ENCODE results near the gene MKKS. TPM values are rescaled to one million over a fixed set of nuclear protein-coding genes. Genes with fewer than 3 reads are reported as not detected.

The MKKS gene
- total RNA-seq, 2 experiments from 2014 or later = 6.6 to 7.5 TPM

Other genes with a start within 250 kb of the MKKS start
- gene SNAP25, start 215.4 kb downstream of the MKKS start, total RNA-seq = 1 to 10 TPM in 1 of 2 experiments, not detected in 1; 1.6 TPM
- 1 to 10 TPM; 6.0 to 6.1 TPM for gene SLX4IP, start 1.1 kb upstream of the MKKS start, total RNA-seq
- under 1 TPM; 0.15 to 0.54 TPM for gene JAG1, start 239.8 kb upstream of the MKKS start, total RNA-seq